HepG2 (cell line): ENCODE results near the gene SCRN3. TPM values are rescaled to one million over a fixed set of nuclear protein-coding genes. Genes with fewer than 3 reads are reported as not detected.

Source experiments
- ATAD3A ChIP-seq: sonication (generic); formaldehyde crosslinking; IDR thresholded peaks from 2 replicates; pipeline ENCODE4 v1.4.0; 2020; ENCODE audit warnings: missing genetic modification reagents
- EHMT2 ChIP-seq: fragments of 200-600 bp; sonication (generic); IDR thresholded peaks from 2 replicates; pipeline ENCODE4 v1.7.0; 2017; ENCODE audit warnings: antibody characterized with exemption, low read depth, low read length, borderline replicate concordance
- FLYWCH1 ChIP-seq: sonication (generic); formaldehyde crosslinking; IDR thresholded peaks from 2 replicates; pipeline ENCODE4 v1.8.1; 2023; ENCODE audit warnings: mild to moderate bottlenecking, missing genetic modification reagents
- MBD4 ChIP-seq: IDR thresholded peaks from 2 replicates; pipeline ENCODE4 v1.6.1; 2012; ENCODE audit warnings: low read length, inconsistent platforms, borderline replicate concordance
- MBNL3 ChIP-seq: fragments of 250-450 bp; sonication (Bioruptor Pico); conservative IDR thresholded peaks from 2 replicates; pipeline ENCODE4 v1.8.0; 2022; ENCODE audit warnings: mild to moderate bottlenecking, inconsistent platforms
- MTA3 ChIP-seq: sonication (generic); formaldehyde crosslinking; IDR thresholded peaks from 2 replicates; pipeline ENCODE4 v1.4.0; 2020; ENCODE audit warnings: missing genetic modification reagents
- TRIM24 ChIP-seq: sonication (generic); formaldehyde crosslinking; IDR thresholded peaks from 2 replicates; pipeline ENCODE4 v1.8.0; 2022; ENCODE audit warnings: mild to moderate bottlenecking, missing genetic modification reagents
- ZMYM4 ChIP-seq: sonication (generic); formaldehyde crosslinking; IDR thresholded peaks from 2 replicates; pipeline ENCODE4 v1.8.1; 2023; ENCODE audit warnings: mild to moderate bottlenecking, missing genetic modification reagents
- ZNF124 ChIP-seq: sonication (generic); formaldehyde crosslinking; IDR thresholded peaks from 2 replicates; pipeline ENCODE4 v1.4.0; 2020; ENCODE audit warnings: missing genetic modification reagents
- ZNF614 ChIP-seq: IDR thresholded peaks from 2 replicates; pipeline ENCODE4 v1.6.1; 2018; ENCODE audit warnings: missing biosample characterization, missing genetic modification reagents, inconsistent platforms, borderline replicate concordance
- ZNF644 ChIP-seq: IDR thresholded peaks from 2 replicates; pipeline ENCODE4 v1.6.1; 2016; ENCODE audit warnings: low read depth
- ZNF672 ChIP-seq: sonication (generic); formaldehyde crosslinking; IDR thresholded peaks from 2 replicates; pipeline ENCODE4 v1.8.1; 2022; ENCODE audit warnings: missing genetic modification reagents
- ZNF816 ChIP-seq: sonication (generic); formaldehyde crosslinking; IDR thresholded peaks from 2 replicates; pipeline ENCODE4 v1.8.0; 2022; ENCODE audit warnings: missing genetic modification reagents, mild to moderate bottlenecking, borderline replicate concordance
- ZNF879 ChIP-seq: sonication (generic); formaldehyde crosslinking; IDR thresholded peaks from 2 replicates; pipeline ENCODE4 v1.8.1; 2023; ENCODE audit warnings: missing genetic modification reagents
- ZSCAN25 ChIP-seq: sonication (generic); formaldehyde crosslinking; IDR thresholded peaks from 2 replicates; pipeline ENCODE4 v1.8.0; 2022; ENCODE audit warnings: mild to moderate bottlenecking, missing genetic modification reagents
- polyA plus RNA-seq, 8 experiments: library from polyadenylated mRNA; depleted of rRNA in 3 of 8; stranded (reverse) in 7 of 8; unstranded in 1 of 8; fragments of >200 nt; fragmentation: Illumina TruSeq in 4 of 8; extraction: Trizol in 4 of 8; gene quantifications; 2 replicates each; pipeline versions ENCODE4 v1.2.1 to v1.2.3, GENCODE V29; 2011 to 2016; ENCODE audit warnings: low read depth in 4 of 8, missing spikeins in 1 of 8, mixed read lengths in 1 of 8; ENCODE audit not compliant: insufficient read depth in 1 of 8
- total RNA-seq, 5 experiments: library from RNA; depleted of rRNA; stranded (reverse); fragments of >200 nt; fragmentation: Illumina TruSeq; extraction: Trizol; gene quantifications; 2 replicates each; pipeline ENCODE4 v1.2.3, GENCODE V29; 2016; ENCODE audit warnings: low read depth in 1 of 5
- TF ChIP-seq, protein P1 (sequence below): sonication (generic); formaldehyde crosslinking; IDR thresholded peaks from 2 replicates; pipeline ENCODE4 v1.8.0; 2023; ENCODE audit warnings: mild to moderate bottlenecking, missing genetic modification reagents
- TF ChIP-seq, protein P2 (sequence below), 2 experiments: fragments of 450-650 bp in 1 of 2; sonication (generic) in 1 of 2; formaldehyde crosslinking; IDR thresholded peaks; 2 replicates each; pipeline versions ENCODE4 v1.5.0 to v1.8.0; 2020 to 2022; ENCODE audit warnings: mild to moderate bottlenecking in 1 of 2, missing genetic modification reagents in 1 of 2
- TF ChIP-seq, protein P3 (sequence below): sonication (generic); formaldehyde crosslinking; IDR thresholded peaks from 2 replicates; pipeline ENCODE4 v1.4.0; 2020; ENCODE audit warnings: missing genetic modification reagents
- TF ChIP-seq, protein P4 (sequence below): sonication (generic); formaldehyde crosslinking; IDR thresholded peaks from 2 replicates; pipeline ENCODE4 v1.4.0; 2020; ENCODE audit warnings: low read depth, missing genetic modification reagents
- TF ChIP-seq, protein P5 (sequence below): IDR thresholded peaks from 2 replicates; pipeline ENCODE4 v1.6.1; 2016; ENCODE audit warnings: low read depth, borderline replicate concordance

SCRN3 gene
- total and polyA plus RNA-seq, 2 of the 13 experiments (the other 11 are each of a cell fraction or from before 2014, with no cell fraction given) = 6.6 to 11.3 TPM

DNA sequence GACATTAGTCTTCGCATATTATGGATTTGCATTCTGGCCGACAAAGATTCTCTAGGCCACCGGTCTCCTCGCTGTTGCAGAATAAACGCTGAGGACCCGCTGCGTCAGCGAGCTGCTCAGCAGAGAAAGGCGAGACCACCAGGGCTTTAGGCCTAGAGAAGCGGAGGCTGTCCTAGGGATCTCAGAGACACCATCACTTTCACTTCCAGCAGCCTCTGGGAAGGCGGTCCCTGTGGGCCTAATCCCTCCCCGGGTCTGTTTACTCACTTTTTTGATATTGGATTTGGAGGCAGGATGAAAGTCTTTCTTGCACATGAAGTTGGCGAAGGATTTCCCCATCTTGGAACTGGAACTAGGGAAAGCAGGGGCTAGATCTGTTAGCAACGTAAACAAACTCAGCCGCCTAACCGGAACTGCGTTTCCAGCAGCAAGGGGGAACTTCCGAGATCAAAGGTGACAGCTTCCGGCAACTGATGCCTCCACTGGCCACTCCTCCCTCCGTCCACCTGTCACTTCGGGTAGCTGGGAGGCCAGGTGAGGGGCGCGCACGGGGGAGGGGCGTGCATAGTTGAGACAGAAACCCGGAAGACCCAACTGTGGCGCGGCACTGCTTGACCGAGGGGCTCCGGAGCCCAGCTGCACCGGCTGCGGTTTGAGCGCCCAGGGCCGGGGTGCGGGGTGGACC is at the start of gene SCRN3 (continued):
- no peak for TF ChIP-seq MBD4
- peak; percentile 67 for TF ChIP-seq ZNF124 (CRISPR knock-in tag)
- peak; percentile 97 for TF ChIP-seq ZMYM4 (CRISPR knock-in tag)
- TF ChIP-seq MTA3 (CRISPR knock-in tag) = no peak
- TF ChIP-seq ATAD3A = 0 out of 2 replicates have a peak, but pooled peaks have one; percentile 80
- TF ChIP-seq, protein P1, sequence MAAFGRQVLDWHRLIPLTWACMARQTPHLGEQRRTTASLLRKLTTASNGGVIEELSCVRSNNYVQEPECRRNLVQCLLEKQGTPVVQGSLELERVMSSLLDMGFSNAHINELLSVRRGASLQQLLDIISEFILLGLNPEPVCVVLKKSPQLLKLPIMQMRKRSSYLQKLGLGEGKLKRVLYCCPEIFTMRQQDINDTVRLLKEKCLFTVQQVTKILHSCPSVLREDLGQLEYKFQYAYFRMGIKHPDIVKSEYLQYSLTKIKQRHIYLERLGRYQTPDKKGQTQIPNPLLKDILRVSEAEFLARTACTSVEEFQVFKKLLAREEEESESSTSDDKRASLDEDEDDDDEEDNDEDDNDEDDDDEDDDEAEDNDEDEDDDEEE = no peak
- no peak for TF ChIP-seq ZNF672
- TF ChIP-seq, protein P2, sequence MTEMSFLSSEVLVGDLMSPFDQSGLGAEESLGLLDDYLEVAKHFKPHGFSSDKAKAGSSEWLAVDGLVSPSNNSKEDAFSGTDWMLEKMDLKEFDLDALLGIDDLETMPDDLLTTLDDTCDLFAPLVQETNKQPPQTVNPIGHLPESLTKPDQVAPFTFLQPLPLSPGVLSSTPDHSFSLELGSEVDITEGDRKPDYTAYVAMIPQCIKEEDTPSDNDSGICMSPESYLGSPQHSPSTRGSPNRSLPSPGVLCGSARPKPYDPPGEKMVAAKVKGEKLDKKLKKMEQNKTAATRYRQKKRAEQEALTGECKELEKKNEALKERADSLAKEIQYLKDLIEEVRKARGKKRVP (CRISPR knock-in tag; IDR thresholded peaks at IDR 0.05) = peak in 1 of 2 experiments; percentile 25; a peak in 1 of 4 replicates
- TF ChIP-seq, protein P3, sequence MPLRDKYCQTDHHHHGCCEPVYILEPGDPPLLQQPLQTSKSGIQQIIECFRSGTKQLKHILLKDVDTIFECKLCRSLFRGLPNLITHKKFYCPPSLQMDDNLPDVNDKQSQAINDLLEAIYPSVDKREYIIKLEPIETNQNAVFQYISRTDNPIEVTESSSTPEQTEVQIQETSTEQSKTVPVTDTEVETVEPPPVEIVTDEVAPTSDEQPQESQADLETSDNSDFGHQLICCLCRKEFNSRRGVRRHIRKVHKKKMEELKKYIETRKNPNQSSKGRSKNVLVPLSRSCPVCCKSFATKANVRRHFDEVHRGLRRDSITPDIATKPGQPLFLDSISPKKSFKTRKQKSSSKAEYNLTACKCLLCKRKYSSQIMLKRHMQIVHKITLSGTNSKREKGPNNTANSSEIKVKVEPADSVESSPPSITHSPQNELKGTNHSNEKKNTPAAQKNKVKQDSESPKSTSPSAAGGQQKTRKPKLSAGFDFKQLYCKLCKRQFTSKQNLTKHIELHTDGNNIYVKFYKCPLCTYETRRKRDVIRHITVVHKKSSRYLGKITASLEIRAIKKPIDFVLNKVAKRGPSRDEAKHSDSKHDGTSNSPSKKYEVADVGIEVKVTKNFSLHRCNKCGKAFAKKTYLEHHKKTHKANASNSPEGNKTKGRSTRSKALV (CRISPR knock-in tag) = no peak; the same call in 1 of the 2 replicates
- TF ChIP-seq, protein P4, sequence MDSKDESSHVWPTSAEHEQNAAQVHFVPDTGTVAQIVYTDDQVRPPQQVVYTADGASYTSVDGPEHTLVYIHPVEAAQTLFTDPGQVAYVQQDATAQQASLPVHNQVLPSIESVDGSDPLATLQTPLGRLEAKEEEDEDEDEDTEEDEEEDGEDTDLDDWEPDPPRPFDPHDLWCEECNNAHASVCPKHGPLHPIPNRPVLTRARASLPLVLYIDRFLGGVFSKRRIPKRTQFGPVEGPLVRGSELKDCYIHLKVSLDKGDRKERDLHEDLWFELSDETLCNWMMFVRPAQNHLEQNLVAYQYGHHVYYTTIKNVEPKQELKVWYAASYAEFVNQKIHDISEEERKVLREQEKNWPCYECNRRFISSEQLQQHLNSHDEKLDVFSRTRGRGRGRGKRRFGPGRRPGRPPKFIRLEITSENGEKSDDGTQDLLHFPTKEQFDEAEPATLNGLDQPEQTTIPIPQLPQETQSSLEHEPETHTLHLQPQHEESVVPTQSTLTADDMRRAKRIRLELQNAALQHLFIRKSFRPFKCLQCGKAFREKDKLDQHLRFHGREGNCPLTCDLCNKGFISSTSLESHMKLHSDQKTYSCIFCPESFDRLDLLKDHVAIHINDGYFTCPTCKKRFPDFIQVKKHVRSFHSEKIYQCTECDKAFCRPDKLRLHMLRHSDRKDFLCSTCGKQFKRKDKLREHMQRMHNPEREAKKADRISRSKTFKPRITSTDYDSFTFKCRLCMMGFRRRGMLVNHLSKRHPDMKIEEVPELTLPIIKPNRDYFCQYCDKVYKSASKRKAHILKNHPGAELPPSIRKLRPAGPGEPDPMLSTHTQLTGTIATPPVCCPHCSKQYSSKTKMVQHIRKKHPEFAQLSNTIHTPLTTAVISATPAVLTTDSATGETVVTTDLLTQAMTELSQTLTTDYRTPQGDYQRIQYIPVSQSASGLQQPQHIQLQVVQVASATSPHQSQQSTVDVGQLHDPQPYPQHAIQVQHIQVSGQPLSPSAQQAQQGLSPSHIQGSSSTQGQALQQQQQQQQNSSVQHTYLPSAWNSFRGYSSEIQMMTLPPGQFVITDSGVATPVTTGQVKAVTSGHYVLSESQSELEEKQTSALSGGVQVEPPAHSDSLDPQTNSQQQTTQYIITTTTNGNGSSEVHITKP (CRISPR knock-in tag) = no peak
- TF ChIP-seq, protein P5, sequence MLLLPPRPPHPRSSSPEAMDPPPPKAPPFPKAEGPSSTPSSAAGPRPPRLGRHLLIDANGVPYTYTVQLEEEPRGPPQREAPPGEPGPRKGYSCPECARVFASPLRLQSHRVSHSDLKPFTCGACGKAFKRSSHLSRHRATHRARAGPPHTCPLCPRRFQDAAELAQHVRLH (CRISPR knock-in tag) = peak; percentile 53; the same call in 1 of the 2 replicates
- TF ChIP-seq ZNF644 = no peak
- TF ChIP-seq ZSCAN25 = 0 out of 2 replicates have a peak, but pooled peaks have one; percentile 30
- TF ChIP-seq FLYWCH1 (CRISPR knock-in tag) = no peak
- TF ChIP-seq EHMT2 = peak; percentile 63; the same call in 1 of the 2 replicates
- TF ChIP-seq TRIM24 (CRISPR knock-in tag) = no peak
- TF ChIP-seq ZNF816 (CRISPR knock-in tag) = no peak; the same call in 1 of the 2 replicates
- TF ChIP-seq MBNL3 (CRISPR knock-in tag) = no peak
- TF ChIP-seq ZNF879 (CRISPR knock-in tag) = 0 out of 2 replicates have a peak, but pooled peaks have one; percentile 46
- TF ChIP-seq ZNF614 = peak; percentile 68
